Activated CD4-positive, alpha-beta T cell treated with anti-CD3 and anti-CD28 coated beads, Interleukin-2, amount 50 U/mL, for 48 hours (primary cell): ENCODE measurements around the gene LFNG.
"Not testable (repeated sequence)": the region's sequence is repeated elsewhere in the genome, so short reads cannot be mapped to it uniquely, and the experiment has no call there.

Experiments
- DNase-seq, 2 experiments: peaks; one replicate each; pipeline ENCODE4 v3.0.0-alpha.2; 2020

The LFNG gene

DNA sequence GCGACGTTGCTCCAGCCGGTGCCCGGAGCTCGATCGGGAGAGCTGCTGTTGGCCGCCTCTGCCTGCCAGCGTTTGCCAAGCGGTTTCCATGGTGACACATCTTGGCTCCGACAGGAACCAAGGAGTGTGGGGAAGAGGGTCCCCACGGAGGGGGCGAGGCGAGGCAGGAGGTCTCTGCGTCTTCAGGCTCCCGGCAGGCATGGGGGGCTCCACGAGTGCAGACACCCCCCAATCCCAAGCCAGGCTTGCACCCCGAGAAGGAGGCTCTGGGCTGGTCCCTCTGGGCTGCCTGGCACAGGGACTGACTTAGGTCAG lies 12.2 kb downstream of the LFNG start:
- not testable (repeated sequence) for DNase-seq

DNA sequence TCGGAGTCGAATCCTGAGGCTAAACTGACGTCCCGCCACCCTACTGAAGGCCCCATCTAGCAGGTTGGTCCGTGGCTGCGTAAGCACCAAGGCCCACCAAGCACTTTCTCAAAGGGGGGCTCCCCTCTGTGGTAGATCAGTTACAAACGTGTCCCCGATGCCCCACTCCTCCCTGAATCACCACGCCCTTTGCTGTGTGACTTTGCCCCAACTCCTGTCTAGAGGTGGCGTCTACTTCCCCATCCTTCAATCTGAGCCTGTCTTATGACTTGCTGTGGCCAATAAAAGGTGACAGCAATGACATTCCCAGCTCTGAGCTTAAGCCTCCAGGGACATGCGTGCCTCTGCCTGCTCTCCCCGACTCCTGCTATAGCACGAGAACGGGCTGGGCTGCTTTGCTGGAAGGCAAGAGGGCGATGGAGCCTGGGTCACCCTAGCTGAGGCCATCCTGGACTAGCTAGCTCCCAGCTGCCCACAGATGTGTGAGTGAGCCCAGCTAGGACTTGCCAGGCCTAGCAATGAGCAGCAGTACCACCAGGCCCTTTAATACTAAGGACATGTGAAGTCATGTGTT lies 12.7 kb downstream of the LFNG start:
- DNase-seq, result not testable (repeated sequence)

DNA sequence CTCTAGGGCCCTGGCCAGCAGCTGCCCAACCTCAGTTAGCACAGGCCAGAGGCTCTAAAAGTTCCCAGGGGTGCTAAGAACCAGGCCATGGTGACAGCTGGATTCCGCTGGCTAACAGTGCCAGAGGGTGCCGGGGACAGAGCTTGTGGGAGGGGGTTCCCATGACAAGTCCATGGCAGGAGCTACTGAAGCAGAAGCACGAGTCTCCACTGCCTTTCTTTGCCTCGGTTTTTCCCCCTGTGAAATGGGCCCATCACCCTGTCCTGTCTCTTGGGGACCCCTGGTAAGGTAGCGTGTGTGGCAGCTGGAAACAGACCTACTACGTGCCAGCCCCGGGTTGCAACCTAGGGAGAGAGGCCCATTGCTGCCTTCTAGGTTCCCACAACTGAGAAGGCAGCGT lies 13.2 kb downstream of the LFNG start:
- not testable (repeated sequence) for DNase-seq

DNA sequence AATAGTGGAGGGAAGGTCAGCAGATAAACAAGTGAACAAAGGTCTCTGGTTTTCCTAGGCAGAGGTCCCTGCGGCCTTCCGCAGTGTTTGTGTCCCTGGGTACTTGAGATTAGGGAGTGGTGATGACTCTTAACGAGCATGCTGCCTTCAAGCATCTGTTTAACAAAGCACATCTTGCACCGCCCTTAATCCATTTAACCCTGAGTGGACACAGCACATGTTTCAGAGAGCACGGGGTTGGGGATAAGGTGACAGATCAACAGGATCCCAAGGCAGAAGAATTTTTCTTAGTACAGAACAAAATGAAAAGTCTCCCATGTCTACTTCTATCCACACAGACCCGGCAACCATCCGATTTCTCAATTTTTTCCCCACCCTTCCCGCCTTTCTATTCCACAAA lies 14.0 kb downstream of the LFNG start:
- not testable (repeated sequence) for DNase-seq

DNA sequence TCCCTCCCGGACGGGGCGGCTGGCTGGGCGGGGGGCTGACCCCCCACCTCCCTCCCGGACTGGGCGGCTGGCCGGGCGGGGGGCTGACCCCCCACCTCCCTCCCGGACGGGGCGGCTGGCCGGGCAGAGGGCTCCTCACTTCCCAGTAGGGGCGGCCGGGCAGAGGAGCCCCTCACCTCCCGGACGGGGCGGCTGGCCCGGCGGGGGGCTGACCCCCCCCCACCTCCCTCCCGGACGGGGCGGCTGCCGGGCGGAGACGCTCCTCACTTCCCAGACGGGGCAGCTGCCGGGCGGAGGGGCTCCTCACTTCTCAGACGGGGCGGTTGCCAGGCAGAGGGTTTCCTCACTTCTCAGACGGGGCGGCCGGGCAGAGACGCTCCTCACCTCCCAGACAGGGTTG lies 14.6 kb downstream of the LFNG start:
- not testable (repeated sequence) for DNase-seq

DNA sequence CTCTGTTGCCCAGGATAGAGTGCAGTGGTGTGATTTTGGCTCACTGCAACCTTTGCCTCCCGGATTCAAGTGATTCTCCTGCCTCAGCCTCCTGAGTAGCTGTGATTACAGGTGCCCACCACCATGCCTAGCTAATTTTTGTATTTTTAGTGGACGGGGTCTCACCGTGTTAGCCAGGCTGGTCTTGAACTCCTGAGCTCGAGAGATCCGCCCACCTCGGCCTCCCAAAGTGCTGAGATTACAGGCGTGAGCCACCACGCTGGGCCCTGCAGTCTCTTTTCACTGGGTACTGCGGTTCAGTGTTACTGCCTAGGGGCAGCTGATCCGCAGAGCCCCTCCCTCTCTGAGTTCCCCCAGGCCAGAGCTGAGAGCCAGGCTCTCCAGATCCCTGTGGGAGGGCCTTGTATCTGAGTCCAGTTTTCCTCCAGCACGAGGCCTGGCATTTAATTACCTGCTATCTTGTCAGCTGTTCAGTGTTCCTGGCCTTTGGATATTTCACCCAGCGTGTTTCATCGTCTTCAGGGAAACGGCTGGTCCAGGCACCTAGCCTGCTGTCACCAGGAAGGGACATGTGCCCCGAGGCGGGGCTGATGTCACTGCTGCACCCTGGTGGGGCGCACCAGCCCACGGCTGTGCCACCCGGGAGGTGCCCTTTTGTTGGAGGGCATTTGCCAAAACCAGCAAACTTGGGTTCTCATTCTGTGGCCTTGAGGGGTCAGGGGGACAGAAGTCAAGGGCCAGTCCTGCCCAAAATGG lies 16.5 kb downstream of the LFNG start:
- DNase-seq, result not testable (repeated sequence)

DNA sequence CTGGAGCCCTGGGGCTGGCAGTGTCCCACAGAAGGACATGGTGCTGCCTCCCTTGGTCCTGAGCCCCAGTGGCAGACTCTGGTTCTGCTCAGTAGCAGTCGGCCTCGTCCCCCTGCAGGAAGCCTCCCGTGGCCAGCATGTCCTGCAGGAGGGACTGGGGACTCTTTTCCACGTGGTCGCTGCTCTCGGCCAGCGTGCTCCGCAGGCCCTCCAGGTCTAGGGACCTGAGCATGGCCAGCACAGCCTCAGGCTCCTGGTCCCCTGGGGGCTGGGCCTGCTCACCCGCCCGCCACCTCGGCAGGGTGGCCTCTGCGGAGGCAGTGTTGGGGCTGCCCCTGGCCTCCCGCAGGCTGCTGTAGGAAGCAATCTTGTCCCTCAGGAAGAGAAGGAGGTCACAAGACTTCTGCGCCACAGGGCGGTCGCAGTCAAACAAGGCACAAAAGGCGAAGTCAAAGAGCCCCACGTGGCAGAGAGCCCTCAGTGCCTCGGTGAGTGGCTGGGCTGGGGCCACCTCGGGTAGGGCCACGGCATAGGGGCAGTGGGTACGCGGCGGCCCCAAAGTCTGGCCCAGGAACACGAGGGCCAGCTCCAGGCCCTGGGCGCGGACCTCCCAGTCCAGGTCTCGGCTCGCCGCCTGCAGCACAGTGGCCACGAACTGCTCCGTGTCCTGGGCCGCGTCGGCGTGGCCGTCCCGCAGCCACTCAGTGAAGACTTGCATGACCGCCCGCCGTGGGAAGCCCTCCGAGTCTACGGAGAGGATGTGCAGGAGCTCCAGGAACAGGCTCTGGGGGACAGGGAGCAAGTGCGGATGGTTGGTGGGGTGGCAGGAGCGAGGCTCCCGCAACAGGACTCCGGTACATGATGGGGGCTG lies 18.6 kb downstream of the LFNG start:
- DNase-seq, result no peak

- no peak for DNase-seq
These were observed 19.7 kb downstream of the LFNG start for GRCh38 chr7:2539031-2539911.

DNA sequence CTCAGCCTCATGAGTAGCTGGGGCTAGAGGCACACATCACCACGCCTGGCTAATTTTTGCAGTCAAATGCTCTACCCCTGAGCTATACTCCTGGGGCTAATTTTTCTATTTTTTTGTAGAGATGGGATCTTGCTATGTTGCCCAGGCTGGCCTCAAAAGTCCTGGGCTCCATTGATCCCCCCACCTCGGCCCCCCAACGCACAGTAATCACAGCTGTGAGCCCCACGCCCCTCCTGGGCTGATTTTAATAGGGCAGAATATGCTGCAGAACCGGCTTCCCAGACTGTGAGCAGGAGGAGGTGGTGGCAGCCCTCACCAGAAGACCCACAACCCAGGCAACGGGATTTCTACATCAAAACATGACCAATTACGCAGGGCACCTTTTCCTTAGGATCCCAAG lies 20.6 kb downstream of the LFNG start:
- no peak for DNase-seq

- DNase-seq, result no peak
These were observed 21.1 kb downstream of the LFNG start for GRCh38 chr7:2540641-2541051.

GRCh38 chr7:2541291-2542010 lies 21.9 kb downstream of the LFNG start:
- no peak for DNase-seq

DNA sequence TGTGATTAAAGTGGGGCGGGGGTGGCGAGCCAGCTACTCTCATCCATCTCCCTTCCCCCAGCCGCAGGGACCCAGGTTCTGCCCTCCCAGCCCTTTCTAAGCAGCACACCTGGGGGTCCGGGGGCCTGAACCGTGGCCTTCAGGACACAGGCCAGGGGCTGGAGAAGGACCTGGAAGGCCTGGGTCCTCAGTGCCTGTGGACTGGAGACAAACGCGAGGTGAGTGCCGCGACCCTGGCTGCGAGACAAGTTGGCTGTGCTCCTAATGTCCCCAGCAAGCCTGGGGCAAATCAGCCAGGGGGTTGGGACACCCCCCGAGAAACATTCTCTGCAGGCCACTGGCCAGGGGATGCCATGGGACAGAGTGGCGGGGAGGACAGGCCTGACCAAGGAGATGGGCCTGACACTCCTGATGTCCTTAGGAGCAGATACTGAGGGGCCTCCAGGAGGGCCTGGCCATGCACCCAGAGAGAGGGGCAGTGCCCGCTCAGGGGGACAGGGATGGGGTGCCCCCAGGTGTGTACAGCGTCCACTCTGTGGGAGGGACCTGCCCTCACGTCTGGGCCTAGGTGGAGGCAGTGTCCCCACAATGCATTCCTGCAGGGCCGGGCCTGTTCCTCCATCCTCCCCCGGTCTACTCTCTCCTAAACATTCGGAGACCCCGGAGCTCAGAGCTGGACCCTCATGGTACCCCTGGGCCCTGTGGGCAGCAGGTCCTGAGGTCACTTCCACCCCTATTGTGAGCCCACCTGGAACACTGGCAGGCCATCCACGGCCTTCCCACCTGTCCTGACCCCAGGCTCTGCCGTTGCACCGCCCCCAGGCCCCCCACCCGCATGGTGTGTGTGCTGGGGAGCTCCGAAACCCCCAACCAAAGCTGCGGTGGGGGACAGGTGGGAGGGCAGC lies 22.7 kb downstream of the LFNG start:
- no peak for DNase-seq

- DNase-seq, result no peak
These were observed 23.6 kb downstream of the LFNG start for GRCh38 chr7:2542916-2543871.

DNA sequence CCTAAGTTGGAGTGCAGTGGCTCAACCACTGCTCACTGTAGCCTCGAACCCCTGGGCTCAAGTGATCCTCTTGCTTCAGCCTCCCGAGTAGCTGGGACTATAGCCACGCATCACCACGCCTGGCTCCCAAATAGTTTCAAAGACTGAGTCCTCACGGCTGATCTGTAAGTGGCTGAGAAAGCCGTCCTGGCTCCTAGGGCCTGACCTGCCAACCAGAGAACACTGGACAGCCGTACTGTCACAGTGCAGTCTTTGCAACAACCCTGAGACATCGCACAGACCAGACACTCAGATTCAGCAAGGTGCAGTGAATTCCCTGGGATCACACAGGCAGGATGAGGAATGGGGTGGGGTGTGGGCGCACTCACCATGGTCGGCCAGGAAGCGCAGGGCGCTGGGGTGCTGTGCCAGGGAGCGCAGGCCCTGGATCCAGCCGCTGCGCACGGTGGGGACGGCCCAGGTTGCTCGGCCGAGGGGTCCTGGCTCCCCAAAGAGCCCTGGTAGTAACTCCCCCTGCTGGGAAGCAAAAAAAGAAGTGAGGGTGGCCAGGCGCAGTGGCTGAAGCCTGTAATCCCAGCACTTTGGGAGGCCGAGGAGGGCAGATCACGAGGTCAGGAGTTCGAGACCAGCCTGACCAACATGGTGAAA lies 25.1 kb downstream of the LFNG start:
- DNase-seq, result no peak

DNA sequence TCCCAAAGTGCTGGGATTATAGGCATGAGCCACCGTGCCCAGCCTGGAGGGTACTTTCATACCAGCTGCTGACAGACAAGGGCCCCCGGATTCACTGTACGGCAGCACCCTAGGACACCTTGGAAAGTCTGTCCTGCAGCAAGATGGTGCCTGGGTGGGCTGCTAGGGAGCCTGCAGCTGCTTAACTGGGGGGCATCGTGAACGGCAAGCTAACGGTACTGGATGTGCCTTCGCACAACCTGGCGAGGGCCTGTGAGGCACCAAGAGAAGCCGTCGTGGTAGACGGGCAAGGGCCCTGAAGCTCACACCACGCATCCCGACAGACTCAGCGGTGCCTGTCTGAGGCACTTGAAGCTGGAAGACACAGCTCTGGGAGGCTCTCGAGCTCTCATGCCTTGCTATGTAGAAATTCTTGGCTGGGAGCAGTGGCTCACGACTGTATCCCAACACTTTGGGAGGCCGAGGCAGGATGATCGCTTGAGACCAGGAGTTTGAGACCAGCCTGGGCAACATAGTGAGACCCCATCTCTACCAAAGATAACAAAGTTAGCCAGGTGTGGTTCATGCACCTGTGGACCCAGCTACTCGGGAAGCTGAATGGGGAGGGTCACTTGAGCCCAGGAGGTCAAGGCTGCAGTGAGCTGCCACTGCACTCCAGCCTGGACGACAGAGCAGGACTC lies 26.3 kb downstream of the LFNG start:
- no peak for DNase-seq

GRCh38 chr7:2546776-2547586 lies 27.4 kb downstream of the LFNG start:
- no peak for DNase-seq

DNA sequence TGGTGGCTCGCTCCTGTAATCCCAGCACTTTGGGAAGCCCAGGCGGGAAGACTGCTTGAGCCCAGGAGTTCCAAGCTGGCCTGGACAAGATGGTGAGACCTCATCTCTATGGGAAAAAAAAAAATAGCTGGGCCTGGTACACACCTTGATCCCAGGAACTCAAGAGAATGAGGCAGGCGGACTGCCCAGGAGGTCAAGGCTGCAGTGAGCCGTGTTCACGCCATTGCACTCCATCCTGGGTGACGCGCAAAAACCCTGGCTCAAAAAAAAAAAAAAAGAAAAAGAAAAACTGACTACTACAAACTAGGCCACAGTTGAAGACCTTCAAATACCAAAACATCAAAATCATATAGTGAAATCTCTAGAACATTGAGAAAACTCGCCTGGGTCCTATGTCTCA lies 31.8 kb downstream of the LFNG start:
- no peak for DNase-seq

DNA sequence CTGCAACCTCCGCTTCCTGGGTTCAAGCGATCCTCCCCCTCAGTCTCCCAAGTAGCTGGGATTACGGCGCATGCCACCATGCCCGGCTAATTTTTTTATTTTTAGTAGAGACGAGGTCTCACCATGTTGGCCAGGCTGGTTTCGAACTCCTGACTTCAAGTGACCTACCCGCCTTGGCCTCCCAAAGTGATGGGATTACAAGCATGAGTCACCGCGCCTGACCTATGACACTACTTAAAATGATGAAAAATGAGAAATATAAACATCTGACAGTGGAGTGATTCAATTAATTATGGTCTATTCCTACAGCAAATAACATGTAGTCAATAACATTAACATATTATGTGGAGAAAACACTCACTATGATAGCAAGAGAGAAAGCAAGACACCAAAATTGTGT lies 33.5 kb downstream of the LFNG start:
- no peak for DNase-seq
